Skeletal muscle tissue (tissue), 4 donors: ENCODE measurements around the gene PPID. TPM values are rescaled to one million over a fixed set of nuclear protein-coding genes. Genes with fewer than 3 reads are reported as not detected.

Experiments
- H3K27ac ChIP-seq: one replicate; pipeline ENCODE4 v1.7.0; 2013; ENCODE audit warnings: mild to moderate bottlenecking, low read depth, low read length, inconsistent platforms
- H3K27me3 ChIP-seq, 3 donors: one replicate each; pipeline ENCODE4 v1.7.0; 2013; ENCODE audit warnings: low read length in 3 of 3; ENCODE audit not compliant: control insufficient read depth in 3 of 3, insufficient read depth in 3 of 3
- H3K36me3 ChIP-seq, 3 donors: one replicate each; pipeline ENCODE4 v1.7.0; 2013; ENCODE audit warnings: low read length in 3 of 3; ENCODE audit not compliant: control insufficient read depth in 3 of 3, insufficient read depth in 3 of 3
- H3K4me1 ChIP-seq, 3 donors: one replicate each; pipeline ENCODE4 v1.7.0; 2013; ENCODE audit warnings: low read length in 3 of 3, mild to moderate bottlenecking in 3 of 3; ENCODE audit not compliant: control insufficient read depth in 3 of 3, insufficient read depth in 3 of 3
- H3K4me3 ChIP-seq, 3 donors: one replicate each; pipeline ENCODE4 v1.7.0; 2013; ENCODE audit warnings: low read length in 3 of 3
- H3K9ac ChIP-seq, 3 donors: one replicate each; pipeline ENCODE4 v1.7.0; 2013; ENCODE audit warnings: low read length in 3 of 3, mild to moderate bottlenecking in 3 of 3, moderate library complexity in 2 of 3, low read depth in 1 of 3
- H3K9me3 ChIP-seq, 3 donors: one replicate each; pipeline ENCODE4 v1.7.0; 2013; ENCODE audit warnings: low read length in 3 of 3; ENCODE audit not compliant: control insufficient read depth in 3 of 3
- total RNA-seq: library from RNA; depleted of rRNA; stranded (reverse); fragments of >200 nt; gene quantifications from one replicate; pipeline ENCODE4 v1.2.3, GENCODE V29; 2014
- donor health status: Osteomylitis.

Gene PPID
- 24.0 TPM for total RNA-seq

- Histone ChIP-seq H3K4me3 (peak within 1 kb of the TSS; percentile 83 to 92 (median 88)), H3K4me1 (peaks cover 12 to 17% (median 13%) of the 10 kb centered on the region in 3 donors), H3K9ac (peak within 1 kb of the TSS; percentile 94 to 97 (median 94)), H3K9me3 (no peaks in the 10 kb centered on the region), H3K27me3 (no peaks in the 10 kb centered on the region), H3K36me3 (peaks cover 5 to 24% (median 23%) of the 10 kb centered on the region in 3 donors), H3K27ac (peak within 1 kb of the TSS; percentile 90)
Observed at GRCh38 chr4:158722917-158723793, at the start of gene PPID. TSS of gene PPID (minus strand) at chr4:158723396. CDS start at chr4:158723288, 108 bp downstream.

GRCh38 chr4:158771776-158772175, 48.6 kb upstream of the PPID start:
- H3K9me3 ChIP-seq = no peaks in the 10 kb centered on the region
- H3K4me3 ChIP-seq = no peak overlapping the region
- H3K9ac ChIP-seq = peak overlapping the region in 2 of 3 donors; percentile 1 to 23
- H3K4me1 ChIP-seq = peaks cover 27 to 41% (median 41%) of the 10 kb centered on the region in 3 donors
- no peaks in the 10 kb centered on the region for H3K27me3 ChIP-seq
- no peaks in the 10 kb centered on the region for H3K36me3 ChIP-seq
- H3K27ac ChIP-seq = peak overlapping the region; percentile 45

- Histone ChIP-seq H3K27me3 (no peaks in the 10 kb centered on the region), H3K36me3 (no peaks in the 10 kb centered on the region), H3K4me1 (peaks cover 20 to 41% (median 38%) of the 10 kb centered on the region in 3 donors), H3K4me3 (peak overlapping the region; percentile 47 to 95 (median 49)), H3K9me3 (no peaks in the 10 kb centered on the region), H3K27ac (peak overlapping the region; percentile 45), H3K9ac (peak overlapping the region in 2 of 3 donors; percentile 93 to 95)
Observed at GRCh38 chr4:158770671-158771070, 47.5 kb upstream of the PPID start.

GRCh38 chr4:158769175-158769921, 46.2 kb upstream of the PPID start:
- H3K4me1 ChIP-seq = peaks cover 14 to 34% (median 30%) of the 10 kb centered on the region in 3 donors
- peak overlapping the region; percentile 91 to 95 (median 91) for H3K4me3 ChIP-seq
- H3K27me3 ChIP-seq = no peaks in the 10 kb centered on the region
- H3K9ac ChIP-seq = peak overlapping the region; percentile 91 to 95 (median 93)
- H3K27ac ChIP-seq = peak overlapping the region; percentile 89
- H3K36me3 ChIP-seq = no peaks in the 10 kb centered on the region
- no peaks in the 10 kb centered on the region for H3K9me3 ChIP-seq

- Histone ChIP-seq H3K36me3 (no peaks in the 10 kb centered on the region), H3K9me3 (no peaks in the 10 kb centered on the region), H3K27me3 (no peaks in the 10 kb centered on the region), H3K4me1 (peaks cover 14 to 33% (median 30%) of the 10 kb centered on the region in 3 donors), H3K4me3 (peak within 1 kb of the TSS; percentile 91 to 95 (median 91)), H3K27ac (peak within 1 kb of the TSS; percentile 89), H3K9ac (peak within 1 kb of the TSS; percentile 93 to 97 (median 95))
Observed at GRCh38 chr4:158768555-158769174, 45.5 kb upstream of the PPID start, which contains the start of gene FNIP2. TSS of gene FNIP2 (plus strand) at chr4:158769026. CDS start at chr4:158769213, 187 bp downstream.

GRCh38 chr4:158767451-158767850, 44.3 kb upstream of the PPID start:
- H3K4me1 ChIP-seq = peaks cover 13 to 29% (median 23%) of the 10 kb centered on the region in 3 donors
- no peaks in the 10 kb centered on the region for H3K9me3 ChIP-seq
- H3K4me3 ChIP-seq = no peak overlapping the region
- no peaks in the 10 kb centered on the region for H3K36me3 ChIP-seq
- H3K27ac ChIP-seq = no peak overlapping the region
- H3K27me3 ChIP-seq = no peaks in the 10 kb centered on the region
- H3K9ac ChIP-seq = no peak overlapping the region

- Histone ChIP-seq H3K9me3 (no peaks in the 10 kb centered on the region), H3K4me1 (peaks cover 6 to 22% (median 15%) of the 10 kb centered on the region in 3 donors), H3K36me3 (no peaks in the 10 kb centered on the region), H3K27ac (no peak overlapping the region), H3K4me3 (no peak overlapping the region), H3K27me3 (no peaks in the 10 kb centered on the region), H3K9ac (no peak overlapping the region)
Observed at GRCh38 chr4:158766434-158767044, 43.3 kb upstream of the PPID start.

- H3K27me3 ChIP-seq = no peaks in the 10 kb centered on the region
- no peak overlapping the region for H3K27ac ChIP-seq
- no peaks in the 10 kb centered on the region for H3K36me3 ChIP-seq
- no peak overlapping the region for H3K9ac ChIP-seq
- H3K4me1 ChIP-seq = peaks cover 0 to 4% (median 0%) of the 10 kb centered on the region in 3 donors
- no peak overlapping the region for H3K4me3 ChIP-seq
- H3K9me3 ChIP-seq = no peaks in the 10 kb centered on the region
Observed at GRCh38 chr4:158763462-158763861, 40.3 kb upstream of the PPID start.

- H3K36me3 ChIP-seq = no peaks in the 10 kb centered on the region
- H3K9me3 ChIP-seq = no peaks in the 10 kb centered on the region
- no peaks in the 10 kb centered on the region for H3K27me3 ChIP-seq
- H3K27ac ChIP-seq = no peak overlapping the region
- no peaks in the 10 kb centered on the region for H3K4me1 ChIP-seq
- H3K9ac ChIP-seq = no peak overlapping the region
- no peak overlapping the region for H3K4me3 ChIP-seq
Observed at GRCh38 chr4:158762553-158762952, 39.4 kb upstream of the PPID start.
